GM19240 (cell line): ENCODE measurements around the gene HOXD12.

Experiments
- DNase-seq: peaks from one replicate; pipeline ENCODE4 v3.0.0; 2011; ENCODE audit warnings: low spot score; ENCODE audit not compliant: insufficient read length

The HOXD12 gene

GRCh38 chr2:176118601-176119339, 19.2 kb downstream of the HOXD12 start:
- no peak for DNase-seq

GRCh38 chr2:176120364-176121189, 21.0 kb downstream of the HOXD12 start:
- DNase-seq = no peak

GRCh38 chr2:176121190-176122051, 21.8 kb downstream of the HOXD12 start:
- DNase-seq = no peak

- no peak for DNase-seq
These were observed 22.6 kb downstream of the HOXD12 start for GRCh38 chr2:176122052-176122682.

GRCh38 chr2:176122683-176123410, 23.3 kb downstream of the HOXD12 start, which contains the start of gene HOXD9:
HOXD9 (plus strand) TSS chr2:176122719; CDS start chr2:176122769, 50 bp downstream.
- DNase-seq = no peak

- no peak for DNase-seq
These were observed 24.0 kb downstream of the HOXD12 start for GRCh38 chr2:176123411-176124109.

- no peak for DNase-seq
These were observed 24.7 kb downstream of the HOXD12 start for GRCh38 chr2:176124110-176124946.

GRCh38 chr2:176124947-176125771, 25.6 kb downstream of the HOXD12 start:
- DNase-seq = no peak

- no peak for DNase-seq
These were observed 26.1 kb downstream of the HOXD12 start for GRCh38 chr2:176125772-176126054.

GRCh38 chr2:176126929-176127773, 27.6 kb downstream of the HOXD12 start:
- no peak for DNase-seq

GRCh38 chr2:176127774-176128072, 28.1 kb downstream of the HOXD12 start:
- no peak for DNase-seq

GRCh38 chr2:176128172-176128981, 28.8 kb downstream of the HOXD12 start:
- DNase-seq = no peak

GRCh38 chr2:176128982-176129796, 29.6 kb downstream of the HOXD12 start, which contains the start of gene HOXD8:
HOXD8 (plus strand) TSS chr2:176129705; CDS start chr2:176130367, 662 bp downstream.
- no peak for DNase-seq

- DNase-seq = no peak
These were observed 30.2 kb downstream of the HOXD12 start for GRCh38 chr2:176129813-176130146.

- DNase-seq = no peak
These were observed 30.8 kb downstream of the HOXD12 start for GRCh38 chr2:176130147-176130956.
